Activated naive CD4-positive, alpha-beta T cell treated with anti-CD3 and anti-CD28 coated beads, Interleukin-2, amount 50 U/mL, for 72 hours (primary cell): ENCODE results near the gene CYTH3. TPM values are rescaled to one million over a fixed set of nuclear protein-coding genes. Genes with fewer than 3 reads are reported as not detected.

Source experiments
- ATAC-seq, 2 donors: fragments of 150-1000 bp; cut with Tn5 transposase; 2 replicates each; pipeline ENCODE4 v1.10.0; 2021; ENCODE audit warnings: mild to moderate bottlenecking in 2 of 2, moderate library complexity in 2 of 2
- DNase-seq, 2 donors: peaks; one replicate each; pipeline ENCODE4 v3.0.0; 2021 to 2022; ENCODE audit warnings: low spot score in 2 of 2
- H3K27ac Mint-ChIP-seq, 2 donors: one replicate each; pipeline ENCODE4 v1.8.0; 2022; ENCODE audit warnings: mild to moderate bottlenecking in 2 of 2, mixed read lengths in 2 of 2
- H3K36me3 Mint-ChIP-seq, 2 donors: one replicate each; pipeline ENCODE4 v1.8.0; 2022; ENCODE audit warnings: mixed read lengths in 2 of 2
- H3K9me3 Mint-ChIP-seq, 2 donors: one replicate each; pipeline ENCODE4 v1.8.0; 2022; ENCODE audit warnings: mixed read lengths in 2 of 2
- total RNA-seq, 2 donors: library from RNA; stranded (reverse); gene quantifications; one replicate each; pipeline ENCODE4 v1.2.3, GENCODE V29; 2022

The CYTH3 gene
- total RNA-seq, 2 donors from 2014 or later = 1.2 to 2.4 TPM

DNA sequence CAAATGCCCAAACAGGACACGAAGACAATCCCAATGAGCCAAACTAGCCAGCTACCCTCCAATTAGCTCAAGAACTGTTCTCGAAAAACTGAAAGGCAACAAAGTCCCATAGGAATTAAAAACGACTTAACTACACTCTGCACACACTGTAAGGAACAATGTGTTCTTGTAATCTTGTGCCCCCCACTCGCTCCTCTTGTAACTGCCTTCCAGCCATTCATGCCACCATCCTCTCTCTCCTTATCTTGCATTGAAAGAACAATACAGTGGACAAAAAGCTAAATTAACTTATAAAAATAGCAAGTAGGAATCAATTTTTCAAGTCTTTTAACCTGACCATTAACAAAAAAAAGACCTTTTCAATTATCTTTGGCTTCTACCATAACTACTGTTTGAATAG lies 2.9 kb downstream of the CYTH3 start:
- ATAC-seq = no peak
- peaks cover 0 to 7% of the 10 kb centered on the region in 2 donors for H3K36me3 Mint-ChIP-seq
- no peak for DNase-seq
- H3K9me3 Mint-ChIP-seq = no peaks in the 10 kb centered on the region
- no peak overlapping the region for H3K27ac Mint-ChIP-seq

DNA sequence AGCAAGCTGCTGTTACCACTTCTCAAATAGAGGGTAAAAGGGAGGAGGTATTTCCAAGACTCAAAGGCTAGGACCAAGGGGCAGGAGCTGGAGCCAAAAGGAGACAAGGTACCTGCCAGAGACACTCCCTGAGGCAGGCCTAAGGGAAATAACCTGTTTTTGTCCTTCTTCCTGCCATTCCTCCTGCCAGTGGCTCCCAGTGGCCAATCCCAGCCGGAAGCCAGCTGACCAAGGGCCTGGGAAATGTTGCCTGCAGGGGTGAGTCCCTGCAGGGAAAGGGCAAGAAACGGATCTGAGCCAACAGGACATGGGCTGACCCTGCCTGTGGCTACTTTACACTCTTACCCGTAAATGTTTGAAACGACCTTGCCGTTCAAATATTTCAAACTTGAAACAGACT lies 3.5 kb downstream of the CYTH3 start:
- DNase-seq (no peak), ATAC-seq (no peak)
- no peaks in the 10 kb centered on the region for H3K9me3 Mint-ChIP-seq
- H3K27ac Mint-ChIP-seq = no peak overlapping the region
- peaks cover 0 to 7% of the 10 kb centered on the region in 2 donors for H3K36me3 Mint-ChIP-seq

- no peak for ATAC-seq
- no peak overlapping the region for H3K27ac Mint-ChIP-seq
- peaks cover 0 to 7% of the 10 kb centered on the region in 2 donors for H3K36me3 Mint-ChIP-seq
- H3K9me3 Mint-ChIP-seq = no peaks in the 10 kb centered on the region
- DNase-seq = no peak
Observed at GRCh38 chr7:6268023-6268900, 4.2 kb downstream of the CYTH3 start.

- Mint-ChIP-seq H3K36me3 (peaks cover 0 to 6% of the 10 kb centered on the region in 2 donors), H3K9me3 (no peaks in the 10 kb centered on the region), H3K27ac (no peak overlapping the region)
- ATAC-seq (no peak), DNase-seq (no peak)
Observed at GRCh38 chr7:6266699-6267098, 5.7 kb downstream of the CYTH3 start.

- ATAC-seq (no peak), DNase-seq (no peak)
- Mint-ChIP-seq H3K36me3 (no peaks in the 10 kb centered on the region), H3K9me3 (no peaks in the 10 kb centered on the region), H3K27ac (no peak overlapping the region)
Observed at GRCh38 chr7:6262221-6262620, 10.2 kb downstream of the CYTH3 start.

DNA sequence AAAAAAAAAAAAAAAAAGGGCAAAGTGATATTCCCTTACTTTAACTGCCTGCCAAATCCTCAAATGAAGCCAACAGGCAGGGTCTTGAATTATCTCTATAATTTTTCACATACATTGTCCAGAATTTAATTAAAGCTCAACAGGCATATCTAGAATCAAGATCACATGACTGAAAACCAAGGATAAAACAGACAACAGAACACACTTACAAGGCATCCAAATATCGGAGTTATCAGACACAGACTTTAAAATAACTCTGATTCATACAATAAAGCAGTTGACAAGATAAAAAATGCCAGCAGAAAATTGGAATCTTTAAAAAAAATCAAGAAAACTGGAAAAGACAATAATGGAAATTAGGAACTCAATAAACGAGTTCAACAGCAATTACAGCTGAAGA lies 10.7 kb downstream of the CYTH3 start:
- Mint-ChIP-seq H3K9me3 (no peaks in the 10 kb centered on the region), H3K27ac (no peak overlapping the region), H3K36me3 (no peaks in the 10 kb centered on the region)
- ATAC-seq = no peak
- no peak for DNase-seq

DNA sequence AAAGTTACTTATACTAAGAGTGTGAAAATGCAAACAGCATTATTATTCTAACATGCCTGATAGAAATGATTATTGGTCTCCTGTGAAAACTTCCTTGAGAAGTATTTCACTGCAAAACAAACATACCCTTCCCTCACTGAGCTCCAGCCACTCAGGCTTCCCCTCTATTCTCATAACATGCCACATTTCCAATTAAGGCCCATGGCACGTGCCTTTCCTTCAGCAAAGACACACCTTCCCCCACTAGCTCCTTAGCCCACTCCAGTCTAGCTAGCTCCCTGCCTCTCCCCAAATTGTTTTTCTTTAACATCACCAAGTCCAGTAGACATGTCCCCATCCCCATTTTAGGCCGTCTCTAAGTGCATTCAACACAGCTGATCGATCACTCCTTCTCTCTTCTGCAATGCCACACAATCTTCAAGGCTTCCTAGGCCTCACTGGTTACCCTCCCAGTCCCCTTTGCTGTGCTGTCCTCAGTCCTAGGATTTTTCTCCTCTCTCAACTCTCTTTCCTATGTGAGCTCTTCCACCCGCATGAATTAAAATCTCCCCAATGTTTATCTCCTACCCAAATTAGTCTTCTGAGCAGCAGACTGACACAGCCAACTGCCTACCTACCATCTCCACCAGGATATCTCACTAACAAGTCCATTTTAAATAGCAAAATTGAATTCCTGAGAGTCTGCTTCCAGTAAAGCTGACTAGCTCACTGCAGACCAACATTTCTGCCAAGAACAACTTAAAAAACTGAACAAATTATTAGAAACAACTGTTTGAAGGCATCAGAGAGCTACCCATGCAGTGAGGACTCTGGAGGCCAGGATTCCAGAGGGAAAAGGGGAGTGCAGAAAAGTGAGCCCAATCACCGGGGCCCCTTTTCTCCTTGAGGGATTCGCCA lies 11.9 kb downstream of the CYTH3 start:
- Mint-ChIP-seq H3K9me3 (no peaks in the 10 kb centered on the region), H3K27ac (no peak overlapping the region), H3K36me3 (no peaks in the 10 kb centered on the region)
- DNase-seq (no peak), ATAC-seq (no peak)

GRCh38 chr7:6259257-6259656 lies 13.2 kb downstream of the CYTH3 start:
- DNase-seq = no peak
- Mint-ChIP-seq H3K36me3 (no peaks in the 10 kb centered on the region), H3K9me3 (no peaks in the 10 kb centered on the region), H3K27ac (no peak overlapping the region)
- ATAC-seq = no peak

- no peaks in the 10 kb centered on the region for H3K9me3 Mint-ChIP-seq
- no peaks in the 10 kb centered on the region for H3K36me3 Mint-ChIP-seq
- DNase-seq = no peak
- H3K27ac Mint-ChIP-seq = no peak overlapping the region
- no peak for ATAC-seq
Observed at GRCh38 chr7:6258440-6259182, 13.8 kb downstream of the CYTH3 start.

DNA sequence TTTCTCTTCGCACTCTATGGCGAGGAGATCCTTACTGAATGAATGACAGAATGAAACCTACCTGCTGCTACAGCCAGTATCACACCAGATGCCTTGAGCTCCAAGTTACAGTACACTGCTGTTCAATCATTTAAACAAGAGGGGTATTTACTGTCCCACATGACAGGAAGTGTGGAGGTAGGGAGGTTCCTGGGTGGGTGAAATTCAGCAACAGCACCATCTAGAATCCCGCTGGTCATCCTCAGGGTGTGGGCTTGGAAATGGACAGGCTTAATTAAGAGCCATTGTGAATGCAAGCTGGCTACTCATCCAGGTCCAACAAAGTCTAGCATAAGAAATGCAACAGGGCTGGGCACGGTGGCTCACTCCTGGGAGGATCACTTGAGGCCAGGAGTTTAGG lies 14.7 kb downstream of the CYTH3 start:
- DNase-seq (no peak), ATAC-seq (no peak)
- H3K36me3 Mint-ChIP-seq = no peaks in the 10 kb centered on the region
- H3K9me3 Mint-ChIP-seq = no peaks in the 10 kb centered on the region
- H3K27ac Mint-ChIP-seq = peak overlapping the region in 1 of 2 donors; percentile 15

- H3K36me3 Mint-ChIP-seq = no peaks in the 10 kb centered on the region
- DNase-seq (peak; percentile 55 to 59), ATAC-seq (peak; percentile 95 to 96)
- peak overlapping the region in 1 of 2 donors; percentile 15 for H3K27ac Mint-ChIP-seq
- no peaks in the 10 kb centered on the region for H3K9me3 Mint-ChIP-seq
Observed at GRCh38 chr7:6256677-6257535, 15.5 kb downstream of the CYTH3 start.

DNA sequence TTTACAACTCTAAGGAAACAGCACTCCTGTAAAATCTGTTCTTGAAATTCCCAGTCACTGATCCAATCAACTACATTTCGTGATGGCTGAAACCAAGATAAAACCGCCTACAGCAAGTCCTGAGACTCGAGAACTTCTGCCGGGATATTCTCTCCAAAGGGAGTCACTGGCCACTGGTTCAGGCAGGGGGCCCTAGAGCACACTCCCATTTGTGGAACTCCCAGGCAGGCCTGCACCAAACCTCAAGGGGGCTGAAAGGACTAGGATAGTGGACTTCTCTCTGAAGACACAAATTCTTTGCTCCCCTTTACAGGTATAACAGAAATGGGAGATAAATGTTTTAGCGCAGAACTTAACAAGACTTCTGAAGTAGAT lies 16.3 kb downstream of the CYTH3 start:
- ATAC-seq = no peak
- no peak for DNase-seq
- peak overlapping the region in 1 of 2 donors; percentile 15 for H3K27ac Mint-ChIP-seq
- no peaks in the 10 kb centered on the region for H3K9me3 Mint-ChIP-seq
- no peaks in the 10 kb centered on the region for H3K36me3 Mint-ChIP-seq

- DNase-seq = no peak
- ATAC-seq = no peak
- H3K36me3 Mint-ChIP-seq = no peaks in the 10 kb centered on the region
- no peaks in the 10 kb centered on the region for H3K9me3 Mint-ChIP-seq
- H3K27ac Mint-ChIP-seq = no peak overlapping the region
Observed at GRCh38 chr7:6254866-6255265, 17.6 kb downstream of the CYTH3 start.

- Mint-ChIP-seq H3K9me3 (no peaks in the 10 kb centered on the region), H3K27ac (no peak overlapping the region), H3K36me3 (no peaks in the 10 kb centered on the region)
- DNase-seq (no peak), ATAC-seq (no peak)
Observed at GRCh38 chr7:6252748-6253147, 19.7 kb downstream of the CYTH3 start.

DNA sequence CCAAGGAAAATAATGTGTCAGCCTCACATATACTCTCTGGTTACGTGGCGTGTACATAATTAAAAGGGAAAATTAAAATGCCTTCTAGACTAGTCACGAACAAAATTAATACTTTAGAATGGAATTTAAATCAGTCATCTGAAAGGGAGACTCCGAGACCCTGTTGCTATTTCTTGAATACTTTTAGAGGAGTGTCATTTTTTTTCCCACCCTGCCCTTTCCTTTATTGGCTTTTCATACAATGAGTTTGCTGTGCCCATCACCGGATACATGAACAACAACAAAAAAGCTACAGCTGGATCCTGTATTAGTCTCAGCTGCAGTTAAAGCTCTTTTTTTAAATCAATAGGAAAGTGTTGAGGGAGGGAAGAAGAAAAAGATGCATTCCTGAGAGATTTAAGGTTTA lies 20.1 kb downstream of the CYTH3 start:
- Mint-ChIP-seq H3K36me3 (no peaks in the 10 kb centered on the region), H3K9me3 (no peaks in the 10 kb centered on the region), H3K27ac (no peak overlapping the region)
- DNase-seq (no peak), ATAC-seq (no peak)

DNA sequence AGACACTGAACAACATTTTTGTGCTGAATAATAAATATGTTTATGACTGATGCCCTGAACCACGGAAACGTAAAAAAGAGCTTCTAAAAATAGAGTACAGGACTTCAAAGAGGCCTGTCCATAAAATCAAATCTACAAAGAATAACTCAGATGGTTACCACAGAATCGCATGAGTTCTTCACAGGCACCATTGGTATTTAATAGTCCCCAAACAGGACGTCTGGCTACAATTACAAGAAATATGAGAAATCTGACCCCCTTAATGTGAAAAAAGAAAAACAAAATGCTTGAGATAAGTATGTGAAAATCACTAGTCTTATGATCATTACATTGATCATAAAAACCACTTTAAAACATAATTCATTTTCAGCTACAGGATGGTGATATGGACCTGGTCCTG lies 20.8 kb downstream of the CYTH3 start:
- DNase-seq (no peak), ATAC-seq (no peak)
- H3K27ac Mint-ChIP-seq = no peak overlapping the region
- no peaks in the 10 kb centered on the region for H3K9me3 Mint-ChIP-seq
- no peaks in the 10 kb centered on the region for H3K36me3 Mint-ChIP-seq
